K562 (cell line): ENCODE results near the gene DLST. TPM values are rescaled to one million over a fixed set of nuclear protein-coding genes. Genes with fewer than 3 reads are reported as not detected.

ENCODE experiments used
- ATAC-seq: fragments of 200-7000 bp; cut with Tn5 transposase; 3 replicates; pipeline ENCODE4 v1.9.1; 2020; ENCODE audit warnings: moderate library complexity
- BruUV-seq: library from RNA; stranded (reverse); fragments of 400-500 nt; replicated peaks from 2 replicates; lab custom pipeline; 2021; lab: Mats Ljungman, UMichigan
- CTCF ChIA-PET: fragments of 300-600 bp; formaldehyde crosslinking; extraction: SDS; loops from one replicate; lab custom pipeline; 2021; ENCODE audit warnings: low intra/inter-chr PET ratio; lab: Yijun Ruan, JAX
- POLR2A ChIA-PET: fragments of 300-600, 350-650 bp; sonication (Branson Sonifier 250); formaldehyde crosslinking; extraction: SDS; loops from one replicate; lab custom pipeline; 2021; ENCODE audit warnings: antibody characterized with exemption, inconsistent platforms; lab: Yijun Ruan, JAX
- DNase-seq, 4 experiments: peaks; one replicate each; pipeline versions ENCODE4 v3.0.0 to v3.0.0-alpha.2; 2011 to 2018; ENCODE audit warnings: low spot score in 3 of 4, mixed read lengths in 3 of 4; ENCODE audit errors: extremely low read depth in 1 of 4
- FAIRE-seq: peaks from 2 replicates; lab custom pipeline; 2011; peaks lifted over from hg19 to GRCh38; lab: Jason Lieb, UNC
- H2AFZ ChIP-seq: 2 replicates; pipeline ENCODE4 v1.6.0; 2011; ENCODE audit warnings: low read depth, low read length, control low read depth, inconsistent platforms
- H3K27ac ChIP-seq: fragments of 200-600 bp; 3 replicates; pipeline ENCODE4 v1.8.0; 2011; ENCODE audit warnings: low read depth, mild to moderate bottlenecking, control low read depth, inconsistent platforms, low read length, moderate library complexity, mixed read lengths; ENCODE audit errors: extremely low read depth
- H3K27me3 ChIP-seq, 2 experiments: fragments of 300-600 bp in 1 of 2; 2 replicates in 1 of 2; 3 replicates in 1 of 2; pipeline versions ENCODE4 v1.6.0 to v1.8.0; 2011; ENCODE audit warnings: inconsistent platforms in 2 of 2, low read length in 2 of 2, mild to moderate bottlenecking in 1 of 2, mixed read lengths in 1 of 2, moderate library complexity in 1 of 2; ENCODE audit not compliant: control insufficient read depth in 2 of 2, insufficient read depth in 2 of 2
- H3K36me3 ChIP-seq: fragments of 300-600 bp; 3 replicates; pipeline ENCODE4 v1.8.0; 2011; ENCODE audit warnings: mild to moderate bottlenecking, low read length, inconsistent platforms; ENCODE audit not compliant: control insufficient read depth, insufficient read depth
- H3K4me1 ChIP-seq, 2 experiments: fragments of 200-600 bp in 1 of 2; replicated peaks in 1 of 2; 2 replicates in 1 of 2; 3 replicates in 1 of 2; pipeline versions ENCODE4 v1.5.1 to v1.8.0; 2011; ENCODE audit warnings: inconsistent platforms in 2 of 2, low read length in 2 of 2, mild to moderate bottlenecking in 1 of 2, mixed read lengths in 1 of 2, moderate library complexity in 1 of 2; ENCODE audit not compliant: control insufficient read depth in 2 of 2, insufficient read depth in 2 of 2
- H3K4me2 ChIP-seq: 2 replicates; pipeline ENCODE4 v1.6.1; 2011; ENCODE audit warnings: low read length, control low read depth, inconsistent platforms, mixed read lengths; ENCODE audit not compliant: insufficient read depth
- H3K4me3 ChIP-seq: fragments of 200-600 bp; sonication (generic), shearing (Covaris generic); 2 replicates; pipeline ENCODE4 v1.5.1; 2016; ENCODE audit warnings: control low read depth, inconsistent platforms
- H3K79me2 ChIP-seq: fragments of 200-600 bp; 3 replicates; pipeline ENCODE4 v1.8.0; 2011; ENCODE audit warnings: low read length, inconsistent platforms; ENCODE audit not compliant: control insufficient read depth, insufficient read depth
- H3K9ac ChIP-seq, 2 experiments: 2 replicates each; pipeline versions ENCODE4 v1.6.0 to v1.6.1; 2011; ENCODE audit warnings: low read depth in 2 of 2, low read length in 2 of 2, control low read depth in 1 of 2, inconsistent platforms in 1 of 2, mild to moderate bottlenecking in 1 of 2, mixed read lengths in 1 of 2; ENCODE audit not compliant: insufficient read depth in 1 of 2
- H3K9me1 ChIP-seq: one replicate; pipeline ENCODE4 v1.6.0; 2011; ENCODE audit warnings: inconsistent platforms, mild to moderate bottlenecking, low read length, moderate library complexity; ENCODE audit not compliant: control insufficient read depth, insufficient read depth
- H3K9me3 ChIP-seq: replicated peaks from 2 replicates; pipeline ENCODE4 v1.5.1; 2011; ENCODE audit warnings: low read depth, low read length, inconsistent platforms; ENCODE audit not compliant: control insufficient read depth, insufficient read depth
- H4K20me1 ChIP-seq: replicated peaks from 2 replicates; pipeline ENCODE4 v1.6.1; 2011; ENCODE audit warnings: low read length, inconsistent platforms, mixed read lengths; ENCODE audit not compliant: control insufficient read depth, insufficient read depth
- C11orf30 ChIP-seq: fragments of 450-650 bp; IDR thresholded peaks from 2 replicates; pipeline ENCODE4 v1.6.1; 2016; ENCODE audit warnings: low read depth, mild to moderate bottlenecking
- CBFA2T2 ChIP-seq: fragments of 450-650 bp; conservative IDR thresholded peaks from 2 replicates; pipeline ENCODE4 v1.6.1; 2017; ENCODE audit warnings: mild to moderate bottlenecking
- EP400 ChIP-seq: fragments of 450-650 bp; IDR thresholded peaks from 2 replicates; pipeline ENCODE4 v1.6.1; 2017; ENCODE audit warnings: antibody characterized with exemption, mild to moderate bottlenecking, moderate library complexity
- ETV1 ChIP-seq: fragments of 450-650 bp; conservative IDR thresholded peaks from 2 replicates; pipeline ENCODE4 v1.6.1; 2016; ENCODE audit warnings: missing genetic modification characterization, control low read depth, low read depth, missing compliant biosample characterization
- RBM17 ChIP-seq: fragments of 200-400 bp; formaldehyde crosslinking; IDR thresholded peaks from 2 replicates; pipeline ENCODE4 v1.6.1; 2017; ENCODE audit warnings: low read depth, mild to moderate bottlenecking, low read length, borderline replicate concordance
- ZNF354B ChIP-seq: fragments of 250-450 bp; sonication (Bioruptor Pico); IDR thresholded peaks from 2 replicates; pipeline ENCODE4 v1.4.0; 2020
- ZNF561 ChIP-seq: fragments of 450-650 bp; formaldehyde crosslinking; conservative IDR thresholded peaks from 2 replicates; pipeline ENCODE4 v1.4.0; 2020; ENCODE audit warnings: mild to moderate bottlenecking, moderate library complexity
- WGBS: fragments of 100-300 bp; shearing (Covaris generic); methylation state at CpG from one replicate; pipeline ENCODE4 v1.1.6; 2016; ENCODE audit warnings: low coverage, mixed read lengths; ENCODE audit not compliant: insufficient coverage; ENCODE audit errors: missing lambda C conversion rate; 5-methylcytosine and 5-hydroxymethylcytosine counted together
- in situ Hi-C: fragments of 300-500 bp; cut with MboI; formaldehyde crosslinking; loops from 4 replicates; pipeline ENCODE4 v1.15.0; 2018; ENCODE audit warnings: inconsistent platforms, mixed read lengths
- intact Hi-C: fragments of 100-400 bp; cut with micrococcal nuclease; formaldehyde crosslinking; loops from 2 replicates; pipeline ENCODE4 v1.14.2; 2022
- polyA plus RNA-seq, 8 experiments: library from polyadenylated mRNA; depleted of rRNA in 4 of 8; stranded (reverse) in 5 of 8; unstranded in 3 of 8; fragments of >200 nt; fragmentation: Nextera tagmentation in 2 of 8; fragmentation: Illumina TruSeq in 1 of 8; extraction: Ambion mirVana in 2 of 8; extraction: Trizol in 1 of 8; gene quantifications; 2 replicates each; pipeline versions ENCODE4 v1.2.1 to v1.2.3, GENCODE V29; 2011 to 2014; ENCODE audit warnings: inconsistent platforms in 1 of 8, missing spikeins in 1 of 8
- total RNA-seq, 7 experiments: library from RNA; depleted of rRNA in 6 of 7; stranded (reverse); fragments of >200 nt in 6 of 7; fragmentation: Illumina TruSeq in 2 of 7; extraction: Trizol in 2 of 7; gene quantifications; 2 replicates each; pipeline versions ENCODE4 v1.2.1 to v1.2.3, GENCODE V29; 2011 to 2021; ENCODE audit warnings: low replicate concordance in 1 of 7

The DLST gene
- total and polyA plus RNA-seq, 9 of the 15 experiments (the other 6 are each of a cell fraction or from before 2014, with no cell fraction given), result 3.0 to 73.7 (median 45.4) TPM

DNA sequence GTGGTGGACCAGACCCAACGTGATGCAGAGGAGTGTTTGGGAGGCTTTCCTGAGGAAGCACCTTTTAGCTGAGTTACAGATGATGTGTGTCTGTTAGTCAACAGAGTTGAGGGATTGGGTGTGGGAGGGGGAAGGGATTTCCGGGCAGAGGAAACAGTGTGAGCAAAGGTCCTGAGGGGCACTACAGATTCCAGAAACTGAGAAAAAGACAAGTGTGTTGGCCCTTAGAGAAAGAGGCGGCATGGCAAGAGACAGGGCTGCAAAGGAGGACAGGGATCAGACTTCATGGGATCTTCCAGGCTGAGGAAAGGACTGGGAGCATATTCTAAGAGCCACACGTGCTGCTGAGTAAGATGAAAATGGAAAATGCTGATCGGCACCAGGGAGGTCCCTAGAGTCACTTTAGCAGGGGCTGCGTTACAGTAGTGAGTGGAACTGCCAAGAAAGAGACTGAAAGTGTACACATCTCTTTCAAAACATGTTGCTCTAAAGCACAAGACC is 50.7 kb downstream of the DLST start:
- no peak overlapping the region for H3K4me3 ChIP-seq
- H3K27ac ChIP-seq, result no peak overlapping the region; the same call in 2 of the 3 replicates
- H3K9me1 ChIP-seq, result no peaks in the 10 kb centered on the region
- TF ChIP-seq EP400 (0 out of 2 replicates have a peak, but pooled peaks have one; percentile 9), ETV1 (tag) (0 out of 2 replicates have a peak, but pooled peaks have one; percentile 26), RBM17 (no peak), ZNF561 (CRISPR knock-in tag) (no peak), CBFA2T2 (no peak), C11orf30 (0 out of 2 replicates have a peak, but pooled peaks have one; percentile 39), ZNF354B (no peak)
- peaks cover 10 to 14% of the 10 kb centered on the region in 2 experiments; a peak in 4 of 5 replicates for H3K4me1 ChIP-seq
- no peaks in the 10 kb centered on the region for H4K20me1 ChIP-seq
- BruUV-seq, result no TSS peak
- no peaks in the 10 kb centered on the region for H3K79me2 ChIP-seq
- H2AFZ ChIP-seq, result peak overlapping the region; percentile 85
- ATAC-seq, result peak; percentile 71
- peak overlapping the region; percentile 41; the same call in 1 of the 2 replicates for H3K4me2 ChIP-seq
- no peaks in the 10 kb centered on the region for H3K36me3 ChIP-seq
- FAIRE-seq, result no peak
- 16% methylated on average over 5 of the region's 6 CpGs for WGBS
- DNase-seq, result no peak
- ChIA-PET POLR2A (interaction anchor here (0.8 kb wide), 1 partner anchor 9 kb away, joined by 11 read pairs; the partner anchor contains the start of gene RPS6KL1), CTCF (no interaction called here)
- H3K9ac ChIP-seq, result peak overlapping the region in 1 of 2 experiments; percentile 25; a peak in 1 of 4 replicates
- no peaks in the 10 kb centered on the region for H3K9me3 ChIP-seq
- in situ Hi-C loops, result no loop called here
- no peaks in the 10 kb centered on the region for H3K27me3 ChIP-seq
- intact Hi-C loops, result no loop called here
